Ovary (tissue), 9 donors: ENCODE data around the gene LINC00305. TPM values are rescaled to one million over a fixed set of nuclear protein-coding genes. Genes with fewer than 3 reads are reported as not detected.

ENCODE experiments used
- DNase-seq, 5 donors: peaks; one replicate each; pipeline ENCODE4 v3.0.0-alpha.2; 2019 to 2020
- H3K27ac ChIP-seq, 2 donors: fragments of 200-600 bp; one replicate each; pipeline versions ENCODE4 v1.5.1 to v1.8.0; 2019 to 2022
- H3K27me3 ChIP-seq: fragments of 200-600 bp; one replicate; pipeline ENCODE4 v1.8.0; 2022
- H3K36me3 ChIP-seq: fragments of 200-600 bp; sonication (generic); one replicate; pipeline ENCODE4 v1.5.1; 2019
- H3K4me1 ChIP-seq: one replicate; pipeline ENCODE4 v1.8.1; 2013; ENCODE audit warnings: mild to moderate bottlenecking, moderate library complexity; ENCODE audit not compliant: insufficient read depth
- H3K4me3 ChIP-seq: fragments of 200-600 bp; sonication (generic); one replicate; pipeline ENCODE4 v1.5.1; 2017
- H3K9me3 ChIP-seq, 2 donors: fragments of 200-600 bp in 1 of 2; sonication (generic) in 1 of 2; one replicate each; pipeline versions ENCODE4 v1.5.1 to v1.8.1; 2013 to 2019; ENCODE audit warnings: mild to moderate bottlenecking in 1 of 2, moderate library complexity in 1 of 2
- EP300 ChIP-seq: sonication (generic); formaldehyde crosslinking; IDR thresholded peaks from one replicate; pipeline ENCODE4 v1.6.1; 2017; ENCODE audit warnings: antibody characterized with exemption
- POLR2A ChIP-seq: fragments of 450-650 bp; IDR thresholded peaks from one replicate; pipeline ENCODE4 v1.6.1; 2017; ENCODE audit warnings: antibody characterized with exemption, mild to moderate bottlenecking, moderate library complexity
- WGBS, 3 donors: extraction: QIAGEN DNeasy Blood & Tissue Kit in 1 of 3; methylation state at CpG; one replicate each; pipeline versions ENCODE4 v1.1.5 to v1.1.7; 2013 to 2017; 5-methylcytosine and 5-hydroxymethylcytosine counted together
- intact Hi-C, 4 donors: fragments of 100-400 bp; cut with DNase I; formaldehyde crosslinking; loops; one replicate each; pipeline versions ENCODE4 v1.11.0 to v1.15.1; 2022 to 2023
- polyA plus RNA-seq, 2 donors: library from polyadenylated mRNA; stranded (reverse); fragments of 200-250 nt in 1 of 2; fragments of 350-450 nt in 1 of 2; fragmentation: Illumina TruSeq in 1 of 2; extraction: RNeasy Lipid Tissue Mini Kit (QIAGEN cat#74804) in 1 of 2; gene quantifications; one replicate each; pipeline ENCODE4 v1.2.3, GENCODE V29; 2013 to 2014
- total RNA-seq, 7 donors: library from RNA; depleted of rRNA in 2 of 7; stranded (reverse); fragments of >200 nt in 2 of 7; fragmentation: NEBNext Ultra II Directional in 3 of 7; extraction: Animal tissue kit (Norgen Biotek cat#: 25700) in 3 of 7; gene quantifications; one replicate each; pipeline versions ENCODE4 v1.1.0 to v1.2.4, GENCODE V29; 2016 to 2023
- TF ChIP-seq, protein P1 (sequence below), 3 donors: fragments of 450-650 bp in 2 of 3; fragments of 200-600 bp in 1 of 3; IDR thresholded peaks; one replicate each; pipeline versions ENCODE4 v1.5.1 to v1.8.0; 2016 to 2022; ENCODE audit warnings: antibody characterized with exemption in 3 of 3, mild to moderate bottlenecking in 1 of 3
- donor health status: DM: no; HTN: no; CAD: no; lungs with moderate emphysema.
- donor health status: DM: no; HTN: no; CAD: no.
- donor health status: Bipolar disorder and iron deficiency.
- donor health status: DM: yes; HTN: yes; CAD: no.
- donor health status: DM: no; HTN: no; CAD: no.
- donor health status: DM: yes; HTN: yes; CAD: no.

The LINC00305 gene
- total and polyA plus RNA-seq, 9 donors, result 0.12 TPM; not detected in 8

DNA sequence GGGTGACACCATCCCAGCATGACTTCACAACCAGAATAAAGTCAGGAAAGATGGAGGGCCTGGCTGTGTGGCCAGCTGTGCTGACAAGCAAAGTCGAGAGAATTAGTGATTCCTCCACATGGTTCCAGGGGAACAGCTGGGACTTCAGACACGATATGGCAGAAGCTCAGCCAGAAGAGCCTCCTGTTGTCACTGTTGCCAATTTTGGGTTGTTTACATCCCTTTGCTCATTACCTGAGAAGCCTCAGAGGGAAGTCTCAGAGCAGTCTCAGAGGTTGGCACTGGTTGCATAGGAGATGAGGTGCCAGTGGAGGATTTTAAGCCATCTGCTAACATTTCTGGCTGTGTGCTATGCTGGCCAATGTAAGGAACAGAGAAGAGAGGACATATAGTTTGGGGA is 16.0 kb downstream of the LINC00305 start:
- intact Hi-C loops, result no loop called here
- no peaks in the 10 kb centered on the region for H3K4me1 ChIP-seq
- H3K27me3 ChIP-seq, result no peaks in the 10 kb centered on the region
- DNase-seq, result no peak
- H3K4me3 ChIP-seq, result no peak overlapping the region
- H3K27ac ChIP-seq, result no peak overlapping the region
- no peaks in the 10 kb centered on the region for H3K36me3 ChIP-seq
- WGBS, 3 donors, result 78 to 90% (median 81%) methylated on average over 2 of the region's 2 CpGs
- TF ChIP-seq, protein P1, sequence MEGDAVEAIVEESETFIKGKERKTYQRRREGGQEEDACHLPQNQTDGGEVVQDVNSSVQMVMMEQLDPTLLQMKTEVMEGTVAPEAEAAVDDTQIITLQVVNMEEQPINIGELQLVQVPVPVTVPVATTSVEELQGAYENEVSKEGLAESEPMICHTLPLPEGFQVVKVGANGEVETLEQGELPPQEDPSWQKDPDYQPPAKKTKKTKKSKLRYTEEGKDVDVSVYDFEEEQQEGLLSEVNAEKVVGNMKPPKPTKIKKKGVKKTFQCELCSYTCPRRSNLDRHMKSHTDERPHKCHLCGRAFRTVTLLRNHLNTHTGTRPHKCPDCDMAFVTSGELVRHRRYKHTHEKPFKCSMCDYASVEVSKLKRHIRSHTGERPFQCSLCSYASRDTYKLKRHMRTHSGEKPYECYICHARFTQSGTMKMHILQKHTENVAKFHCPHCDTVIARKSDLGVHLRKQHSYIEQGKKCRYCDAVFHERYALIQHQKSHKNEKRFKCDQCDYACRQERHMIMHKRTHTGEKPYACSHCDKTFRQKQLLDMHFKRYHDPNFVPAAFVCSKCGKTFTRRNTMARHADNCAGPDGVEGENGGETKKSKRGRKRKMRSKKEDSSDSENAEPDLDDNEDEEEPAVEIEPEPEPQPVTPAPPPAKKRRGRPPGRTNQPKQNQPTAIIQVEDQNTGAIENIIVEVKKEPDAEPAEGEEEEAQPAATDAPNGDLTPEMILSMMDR (IDR thresholded peaks at IDR 0.05), result no peak
- TF ChIP-seq EP300 (no peak), POLR2A (no peak)
- no peaks in the 10 kb centered on the region for H3K9me3 ChIP-seq

DNA sequence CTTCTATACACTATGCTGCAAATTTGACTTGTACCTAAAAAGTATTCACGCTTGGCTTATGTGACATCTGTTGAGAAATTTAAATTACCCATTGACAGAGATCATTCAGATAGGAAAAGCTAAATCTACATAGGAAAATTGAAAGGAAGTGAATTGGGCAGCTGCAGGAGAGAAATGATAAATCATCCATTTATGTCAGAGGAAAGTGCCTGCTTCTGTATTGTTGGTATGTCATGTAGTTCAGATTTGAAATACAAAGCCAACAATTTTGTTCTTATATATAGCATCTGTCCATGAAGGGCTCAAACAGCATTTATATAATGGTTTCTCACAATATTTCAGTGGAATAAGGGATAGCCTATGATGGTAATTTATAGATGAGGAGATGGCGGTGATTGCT is 17.6 kb downstream of the LINC00305 start:
- H3K36me3 ChIP-seq, result no peaks in the 10 kb centered on the region
- TF ChIP-seq, protein P1 (IDR thresholded peaks at IDR 0.05), result no peak
- TF ChIP-seq EP300 (no peak), POLR2A (no peak)
- H3K27ac ChIP-seq, result no peak overlapping the region
- DNase-seq, result no peak
- no peaks in the 10 kb centered on the region for H3K4me1 ChIP-seq
- 94 to 98% (median 97%) methylated on average over 2 of the region's 2 CpGs for WGBS, 3 donors
- intact Hi-C loops, result no loop called here
- H3K27me3 ChIP-seq, result no peaks in the 10 kb centered on the region
- no peaks in the 10 kb centered on the region for H3K9me3 ChIP-seq
- H3K4me3 ChIP-seq, result no peak overlapping the region

DNA sequence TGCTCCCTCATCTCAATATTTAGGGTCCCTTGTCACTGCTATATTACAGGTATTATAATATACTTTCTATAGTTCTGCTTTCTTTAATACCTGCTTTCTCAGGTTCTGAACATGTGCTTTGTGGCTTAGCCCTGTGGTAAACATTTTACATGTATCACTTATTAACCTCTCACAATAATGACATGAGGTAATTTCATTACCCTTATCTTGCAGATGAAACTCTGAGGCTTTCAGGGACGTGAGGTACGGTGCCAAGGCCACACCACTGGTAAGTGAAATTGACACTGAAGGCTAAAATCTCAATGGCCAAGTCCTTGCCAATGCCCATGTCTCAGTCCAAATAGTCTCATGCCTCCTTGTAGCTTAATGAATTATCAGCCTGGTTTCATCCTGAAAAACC is 21.7 kb downstream of the LINC00305 start:
- 87 to 94% (median 92%) methylated on average over 2 of the region's 2 CpGs for WGBS, 3 donors
- DNase-seq, result no peak
- Histone ChIP-seq H3K36me3 (no peaks in the 10 kb centered on the region), H3K4me3 (no peak overlapping the region), H3K27ac (no peak overlapping the region), H3K9me3 (no peaks in the 10 kb centered on the region), H3K4me1 (no peaks in the 10 kb centered on the region), H3K27me3 (no peaks in the 10 kb centered on the region)
- TF ChIP-seq, protein P1 (IDR thresholded peaks at IDR 0.05), result no peak
- intact Hi-C loops, result no loop called here

DNA sequence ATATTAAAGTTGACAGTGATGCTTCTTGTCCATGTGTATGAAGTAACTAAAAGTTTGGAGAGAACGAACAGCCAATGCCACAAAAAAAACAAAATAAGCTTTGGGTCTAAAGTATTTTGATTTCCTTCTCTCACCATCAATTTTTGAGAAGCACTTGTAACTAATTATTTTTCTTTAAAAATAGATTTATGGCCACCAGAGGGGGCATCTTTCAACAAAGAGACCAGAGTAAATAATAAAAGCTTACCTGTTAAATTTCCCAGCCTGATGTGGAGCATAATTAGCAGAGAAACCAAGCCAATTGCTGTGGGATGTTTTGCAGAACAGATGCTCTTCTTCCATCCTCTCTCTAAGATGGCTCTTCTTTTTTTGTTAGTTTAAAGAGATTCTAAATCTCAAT is 29.0 kb downstream of the LINC00305 start:
- H3K27ac ChIP-seq, result no peak overlapping the region
- H3K4me1 ChIP-seq, result no peaks in the 10 kb centered on the region
- no peaks in the 10 kb centered on the region for H3K36me3 ChIP-seq
- 55 to 72% (median 61%) methylated on average over 1 of the region's 1 CpG for WGBS, 3 donors
- no peaks in the 10 kb centered on the region for H3K27me3 ChIP-seq
- intact Hi-C loops, result no loop called here
- DNase-seq, result no peak
- H3K9me3 ChIP-seq, result no peaks in the 10 kb centered on the region
- H3K4me3 ChIP-seq, result no peak overlapping the region
- TF ChIP-seq EP300, result no peak
- no peak for TF ChIP-seq POLR2A
- TF ChIP-seq, protein P1 (IDR thresholded peaks at IDR 0.05), result no peak

DNA sequence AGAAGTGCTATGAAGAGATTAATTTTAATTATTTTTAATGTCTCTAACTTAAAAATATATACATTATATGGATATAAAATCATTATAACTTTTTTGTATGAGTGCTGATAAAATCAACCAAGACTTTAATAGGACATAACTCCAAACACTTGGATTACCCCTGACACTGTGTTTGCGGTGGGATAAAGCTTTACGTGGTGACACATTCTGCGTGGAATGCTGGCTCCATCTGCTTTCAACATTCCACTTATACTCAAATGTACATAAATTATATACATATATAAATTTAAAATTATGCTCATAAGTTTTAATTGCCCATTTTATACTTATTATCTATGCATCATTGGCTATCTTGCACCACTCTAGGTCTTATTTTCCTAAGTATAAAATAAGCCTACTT is 30.5 kb downstream of the LINC00305 start:
- no peak for TF ChIP-seq EP300
- TF ChIP-seq, protein P1 (IDR thresholded peaks at IDR 0.05), result no peak
- no peak for DNase-seq
- Histone ChIP-seq H3K27me3 (no peaks in the 10 kb centered on the region), H3K4me3 (no peak overlapping the region), H3K9me3 (no peaks in the 10 kb centered on the region), H3K36me3 (no peaks in the 10 kb centered on the region), H3K27ac (no peak overlapping the region), H3K4me1 (no peaks in the 10 kb centered on the region)
- intact Hi-C loops, result no loop called here
- 96 to 97% (median 96%) methylated on average over 3 of the region's 3 CpGs for WGBS, 3 donors
